Common myeloid progenitor, CD34-positive (primary cell): ENCODE measurements around the gene ASXL2.
"Not testable (repeated sequence)": the region's sequence is repeated elsewhere in the genome, so short reads cannot be mapped to it uniquely, and the experiment has no call there.

Source experiments
- CTCF ChIA-PET: fragments of 350-600 bp; sonication (Branson Sonifier 250); formaldehyde crosslinking; loops from one replicate; lab custom pipeline; 2021; ENCODE audit warnings: antibody characterized with exemption; lab: Charles Lee
- POLR2A ChIA-PET: fragments of 350-600 bp; sonication (Branson Sonifier 250); formaldehyde crosslinking; loops from one replicate; lab custom pipeline; 2021; ENCODE audit warnings: antibody characterized with exemption; lab: Charles Lee
- DNase-seq, 3 donors: peaks; one replicate each; pipeline versions ENCODE4 v3.0.0 to v3.0.0-alpha.2; 2013
- H3K27ac ChIP-seq, 2 experiments: 1 replicate in 1 of 2; 2 replicates in 1 of 2; pipeline ENCODE4 v1.7.0; 2013; ENCODE audit warnings: inconsistent platforms in 2 of 2, low read length in 2 of 2, mild to moderate bottlenecking in 2 of 2, low read depth in 1 of 2, moderate library complexity in 1 of 2; ENCODE audit not compliant: severe bottlenecking in 2 of 2, insufficient read depth in 1 of 2, poor library complexity in 1 of 2
- H3K27me3 ChIP-seq, 5 experiments: replicated peaks in 2 of 5; 1 replicate in 3 of 5; 2 replicates in 2 of 5; pipeline versions ENCODE4 v1.6.1 to v1.7.0; 2013; ENCODE audit warnings: low read length in 4 of 5, mild to moderate bottlenecking in 2 of 5, moderate library complexity in 2 of 5, inconsistent platforms in 1 of 5; ENCODE audit not compliant: insufficient read depth in 5 of 5, control insufficient read depth in 4 of 5
- H3K36me3 ChIP-seq, 4 experiments: 1 replicate in 2 of 4; 2 replicates in 2 of 4; pipeline versions ENCODE4 v1.6.1 to v1.7.0; 2013; ENCODE audit warnings: low read length in 3 of 4, control low read depth in 1 of 4, mild to moderate bottlenecking in 1 of 4; ENCODE audit not compliant: control insufficient read depth in 4 of 4, insufficient read depth in 4 of 4
- H3K4me1 ChIP-seq, 4 experiments: 1 replicate in 3 of 4; 2 replicates in 1 of 4; pipeline versions ENCODE4 v1.6.1 to v1.7.1; 2013; ENCODE audit warnings: low read length in 3 of 4, mild to moderate bottlenecking in 3 of 4, control low read depth in 1 of 4, inconsistent platforms in 1 of 4, moderate library complexity in 1 of 4; ENCODE audit not compliant: control insufficient read depth in 4 of 4, insufficient read depth in 4 of 4; ENCODE audit errors: control extremely low read depth in 1 of 4
- H3K4me3 ChIP-seq, 7 experiments: 1 replicate in 4 of 7; 2 replicates in 3 of 7; pipeline versions ENCODE4 v1.5.1 to v1.7.0; 2013; ENCODE audit warnings: mild to moderate bottlenecking in 7 of 7, low read length in 6 of 7, moderate library complexity in 6 of 7, inconsistent platforms in 2 of 7, low read depth in 2 of 7, control low read depth in 1 of 7; ENCODE audit not compliant: insufficient read depth in 4 of 7, control insufficient read depth in 1 of 7; ENCODE audit errors: extremely low read depth in 1 of 7
- H3K9me3 ChIP-seq, 5 experiments: 1 replicate in 4 of 5; 2 replicates in 1 of 5; pipeline versions ENCODE4 v1.6.1 to v1.7.1; 2013; ENCODE audit warnings: low read length in 4 of 5, mild to moderate bottlenecking in 2 of 5, inconsistent platforms in 1 of 5, low read depth in 1 of 5, moderate library complexity in 1 of 5; ENCODE audit not compliant: control insufficient read depth in 4 of 5, insufficient read depth in 2 of 5; ENCODE audit errors: control extremely low read depth in 1 of 5
- WGBS: methylation state at CpG from one replicate; pipeline ENCODE4 v1.1.5; 2013; ENCODE audit not compliant: insufficient coverage; 5-methylcytosine and 5-hydroxymethylcytosine counted together

ASXL2 gene

GRCh38 chr2:25917411-25917810 lies 39.1 kb upstream of the ASXL2 start:
- H3K4me3 ChIP-seq: not testable (repeated sequence)

GRCh38 chr2:25915944-25916772 lies 37.9 kb upstream of the ASXL2 start:
- H3K36me3 ChIP-seq, H3K27me3 ChIP-seq, H3K9me3 ChIP-seq, H3K27ac ChIP-seq: not testable (repeated sequence)
- CTCF ChIA-PET: interaction anchor here (1.2 to 1.9 kb wide), 5 partner anchors 34 to 64 kb away, joined by 3 to 7 read pairs (median 3); partner anchors contain the start of gene ASXL2
- H3K4me3 ChIP-seq: peak overlapping the region in 4 of 7 experiments; percentile 30 to 50 (median 40)
- POLR2A ChIA-PET: interaction anchor here (0.8 kb wide), 1 partner anchor 37 kb away, joined by 3 read pairs; no protein-coding TSS in a partner anchor
- peaks cover 0 to 18% (median 14%) of the 10 kb centered on the region in 4 experiments for H3K4me1 ChIP-seq
- 0% methylated on average over 6 of the region's 16 CpGs for WGBS
- peak; percentile 85 to 97 (median 95) for DNase-seq

More at GRCh38 chr2:25917411-25917810, 39.1 kb upstream of the ASXL2 start:
- H3K4me1 ChIP-seq: peaks cover 0 to 18% (median 14%) of the 10 kb centered on the region in 4 experiments
- H3K27ac ChIP-seq, H3K27me3 ChIP-seq, H3K36me3 ChIP-seq, POLR2A ChIA-PET, H3K9me3 ChIP-seq: not testable (repeated sequence)
- CTCF ChIA-PET: interaction anchor here (0.8 to 1.9 kb wide), 4 partner anchors 15 to 65 kb away, joined by 3 to 7 read pairs (median 4); partner anchors contain the start of gene ASXL2
- 88% methylated on average over 4 of the region's 7 CpGs for WGBS
- peak in 2 of 3 donors; percentile 22 to 26 for DNase-seq

DNA sequence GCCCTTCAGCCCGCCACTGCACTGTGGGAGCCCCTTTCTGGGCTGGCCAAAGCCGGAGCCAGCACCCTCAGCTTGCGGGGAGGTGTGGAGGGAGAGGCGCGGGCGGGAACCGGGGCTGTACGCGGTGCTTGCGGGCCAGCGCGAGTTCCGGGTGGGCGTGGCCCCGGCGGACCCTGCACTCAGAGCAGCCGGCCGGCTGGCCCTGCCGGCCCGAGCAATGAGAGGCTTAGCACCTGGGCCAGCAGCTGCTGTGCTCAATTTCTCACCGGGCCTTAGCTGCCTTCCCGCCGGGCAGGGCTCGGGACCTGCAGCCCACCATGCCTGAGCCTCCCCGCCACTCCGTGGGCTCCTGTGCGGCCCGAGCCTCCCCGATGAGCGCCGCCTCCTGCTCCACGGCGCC lies 37.1 kb upstream of the ASXL2 start:
- 97% methylated on average over 25 of the region's 33 CpGs for WGBS
- H3K4me1 ChIP-seq: peaks cover 0 to 18% (median 14%) of the 10 kb centered on the region in 4 experiments
- DNase-seq, H3K9me3 ChIP-seq, H3K36me3 ChIP-seq, H3K4me3 ChIP-seq, H3K27ac ChIP-seq, POLR2A ChIA-PET, H3K27me3 ChIP-seq: not testable (repeated sequence)
- CTCF ChIA-PET: interaction anchor here (1.2 to 1.9 kb wide), 3 partner anchors 37 to 45 kb away, joined by 3 to 4 read pairs (median 3); partner anchors contain the start of gene ASXL2

GRCh38 chr2:25913696-25913973 lies 35.3 kb upstream of the ASXL2 start:
- DNase-seq, H3K4me3 ChIP-seq, POLR2A ChIA-PET, CTCF ChIA-PET, H3K9me3 ChIP-seq, H3K36me3 ChIP-seq, H3K27ac ChIP-seq, H3K27me3 ChIP-seq: not testable (repeated sequence)
- peaks cover 0 to 18% (median 14%) of the 10 kb centered on the region in 4 experiments for H3K4me1 ChIP-seq
- 93% methylated on average over 3 of the region's 9 CpGs for WGBS

DNA sequence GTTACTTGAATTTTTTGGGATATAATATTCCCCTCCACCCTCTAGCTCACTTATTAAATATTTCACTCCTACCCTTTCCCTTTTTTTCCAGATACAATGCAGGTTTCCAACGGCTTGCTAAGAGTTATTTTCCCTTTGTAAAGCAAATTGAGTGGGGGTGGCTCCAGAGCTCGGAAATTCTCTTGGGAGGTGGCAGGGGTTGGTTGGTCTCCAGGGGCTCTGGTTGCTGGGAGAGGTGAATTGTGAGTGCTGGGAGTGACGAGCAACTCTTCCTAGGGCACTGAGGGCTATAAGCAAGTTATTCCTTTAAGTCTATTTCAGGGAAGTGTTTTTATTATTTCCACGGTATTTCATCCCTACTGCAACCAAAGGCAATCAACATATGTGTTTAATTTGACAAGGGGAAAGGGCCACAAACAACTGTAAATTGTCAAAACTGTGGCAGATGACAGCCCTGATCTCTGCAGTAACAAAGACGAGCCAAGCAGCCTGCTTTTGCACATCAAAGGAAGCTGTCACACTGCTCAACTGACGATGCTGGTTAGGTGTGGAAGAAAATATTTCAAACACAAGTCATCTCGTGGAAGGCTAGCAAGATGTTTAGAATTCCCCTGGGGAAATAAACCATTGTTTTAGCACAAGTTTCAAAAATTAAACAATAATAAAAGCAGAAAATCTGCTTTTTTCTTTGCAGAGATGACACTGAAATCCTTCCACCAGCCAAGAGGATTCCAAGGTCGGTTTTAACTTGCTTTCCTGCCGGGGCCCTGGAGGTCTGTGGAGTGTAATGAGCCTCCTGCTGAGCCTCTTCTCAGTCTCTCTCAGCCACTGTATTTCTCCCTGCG lies 34.8 kb upstream of the ASXL2 start:
- Histone ChIP-seq H3K4me3 (no peak overlapping the region), H3K4me1 (peaks cover 0 to 18% (median 14%) of the 10 kb centered on the region in 4 experiments), H3K27ac (no peak overlapping the region), H3K9me3 (no peaks in the 10 kb centered on the region), H3K36me3 (no peaks in the 10 kb centered on the region), H3K27me3 (no peaks in the 10 kb centered on the region)
- ChIA-PET CTCF (interaction anchor here (1.8 kb wide), 1 partner anchor 59 kb away, joined by 5 read pairs; no protein-coding TSS in a partner anchor), POLR2A (no interaction called here)
- 87% methylated on average over 4 of the region's 10 CpGs for WGBS
- DNase-seq: no peak

DNA sequence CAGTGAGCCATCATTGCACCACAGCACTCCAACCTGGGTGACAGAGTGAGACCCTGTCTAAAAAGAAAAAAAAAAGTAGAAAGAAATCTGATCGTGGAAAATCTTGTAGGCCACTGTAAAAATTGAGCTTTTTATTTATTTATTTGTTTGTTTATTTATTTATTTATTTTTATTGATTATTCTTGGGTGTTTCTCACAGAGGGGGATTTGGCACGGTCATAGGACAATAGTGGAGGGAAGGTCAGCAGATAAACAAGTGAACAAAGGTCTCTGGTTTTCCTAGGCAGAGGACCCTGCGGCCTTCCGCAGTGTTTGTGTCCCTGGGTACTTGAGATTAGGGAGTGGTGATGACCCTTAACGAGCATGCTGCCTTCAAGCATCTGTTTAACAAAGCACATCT lies 31.3 kb upstream of the ASXL2 start:
- H3K27ac ChIP-seq, H3K27me3 ChIP-seq, CTCF ChIA-PET, H3K4me1 ChIP-seq, H3K4me3 ChIP-seq, H3K36me3 ChIP-seq, H3K9me3 ChIP-seq, DNase-seq, POLR2A ChIA-PET: not testable (repeated sequence)
- WGBS: no CpG with 5 or more reads among the region's 5 CpGs
